HEK293T (cell line): ENCODE data around the gene ARHGAP26.

Experiments
- CTCF ChIA-PET: fragments of 350-600 bp; formaldehyde crosslinking; extraction: SDS; loops from one replicate; lab custom pipeline; 2021; ENCODE audit warnings: antibody characterized with exemption, inconsistent platforms; lab: Yijun Ruan, JAX
- POLR2A ChIA-PET: fragments of 350-600 bp; formaldehyde crosslinking; extraction: SDS; loops from one replicate; lab custom pipeline; 2020; ENCODE audit warnings: antibody characterized with exemption, inconsistent platforms; lab: Yijun Ruan, JAX
- DNase-seq: peaks from one replicate; pipeline ENCODE4 v3.0.0; 2012; ENCODE audit warnings: mixed read lengths; ENCODE audit errors: extremely low spot score
- ARNT ChIP-seq: fragments of 450-650 bp; IDR thresholded peaks from 2 replicates; pipeline ENCODE4 v1.6.1; 2017; ENCODE audit warnings: mild to moderate bottlenecking
- BHLHE40 ChIP-seq: fragments of 450-650 bp; IDR thresholded peaks from 2 replicates; pipeline ENCODE4 v1.6.1; 2016; ENCODE audit warnings: mild to moderate bottlenecking, moderate library complexity, borderline replicate concordance
- CTBP1 ChIP-seq: fragments of 450-650 bp; IDR thresholded peaks from 2 replicates; pipeline ENCODE4 v1.6.1; 2016; ENCODE audit warnings: borderline replicate concordance
- ELF4 ChIP-seq: fragments of 450-650 bp; IDR thresholded peaks from 2 replicates; pipeline ENCODE4 v1.6.1; 2017; ENCODE audit warnings: antibody characterized with exemption
- FOXA1 ChIP-seq: fragments of 450-650 bp; IDR thresholded peaks from 2 replicates; pipeline ENCODE4 v1.6.1; 2016; ENCODE audit warnings: mild to moderate bottlenecking
- FOXK2 ChIP-seq: fragments of 450-650 bp; IDR thresholded peaks from 2 replicates; pipeline ENCODE4 v1.6.1; 2016; ENCODE audit warnings: mild to moderate bottlenecking
- FOXM1 ChIP-seq: fragments of 450-650 bp; IDR thresholded peaks from 2 replicates; pipeline ENCODE4 v1.6.1; 2017; ENCODE audit warnings: mild to moderate bottlenecking, borderline replicate concordance
- HDGF ChIP-seq: fragments of 450-650 bp; IDR thresholded peaks from 2 replicates; pipeline ENCODE4 v1.6.1; 2017; ENCODE audit warnings: antibody characterized with exemption, borderline replicate concordance
- L3MBTL2 ChIP-seq: fragments of 450-650 bp; conservative IDR thresholded peaks from 2 replicates; pipeline ENCODE4 v1.6.1; 2016; ENCODE audit warnings: mild to moderate bottlenecking
- LEF1 ChIP-seq: fragments of 450-650 bp; IDR thresholded peaks from 2 replicates; pipeline ENCODE4 v1.6.1; 2017; ENCODE audit warnings: mild to moderate bottlenecking, borderline replicate concordance
- NFRKB ChIP-seq: fragments of 450-650 bp; IDR thresholded peaks from 2 replicates; pipeline ENCODE4 v1.6.1; 2016; ENCODE audit warnings: mild to moderate bottlenecking, moderate library complexity
- PKNOX1 ChIP-seq: fragments of 450-650 bp; IDR thresholded peaks from 2 replicates; pipeline ENCODE4 v1.6.1; 2016
- SP1 ChIP-seq: fragments of 450-650 bp; IDR thresholded peaks from 2 replicates; pipeline ENCODE4 v1.6.1; 2017
- SUZ12 ChIP-seq: fragments of 450-650 bp; IDR thresholded peaks from 2 replicates; pipeline ENCODE4 v1.6.1; 2016; ENCODE audit warnings: mild to moderate bottlenecking
- TARDBP ChIP-seq: fragments of 450-650 bp; IDR thresholded peaks from 2 replicates; pipeline ENCODE4 v1.6.1; 2016
- ZNF384 ChIP-seq: fragments of 450-650 bp; IDR thresholded peaks from 2 replicates; pipeline ENCODE4 v1.6.1; 2016

The ARHGAP26 gene

DNA sequence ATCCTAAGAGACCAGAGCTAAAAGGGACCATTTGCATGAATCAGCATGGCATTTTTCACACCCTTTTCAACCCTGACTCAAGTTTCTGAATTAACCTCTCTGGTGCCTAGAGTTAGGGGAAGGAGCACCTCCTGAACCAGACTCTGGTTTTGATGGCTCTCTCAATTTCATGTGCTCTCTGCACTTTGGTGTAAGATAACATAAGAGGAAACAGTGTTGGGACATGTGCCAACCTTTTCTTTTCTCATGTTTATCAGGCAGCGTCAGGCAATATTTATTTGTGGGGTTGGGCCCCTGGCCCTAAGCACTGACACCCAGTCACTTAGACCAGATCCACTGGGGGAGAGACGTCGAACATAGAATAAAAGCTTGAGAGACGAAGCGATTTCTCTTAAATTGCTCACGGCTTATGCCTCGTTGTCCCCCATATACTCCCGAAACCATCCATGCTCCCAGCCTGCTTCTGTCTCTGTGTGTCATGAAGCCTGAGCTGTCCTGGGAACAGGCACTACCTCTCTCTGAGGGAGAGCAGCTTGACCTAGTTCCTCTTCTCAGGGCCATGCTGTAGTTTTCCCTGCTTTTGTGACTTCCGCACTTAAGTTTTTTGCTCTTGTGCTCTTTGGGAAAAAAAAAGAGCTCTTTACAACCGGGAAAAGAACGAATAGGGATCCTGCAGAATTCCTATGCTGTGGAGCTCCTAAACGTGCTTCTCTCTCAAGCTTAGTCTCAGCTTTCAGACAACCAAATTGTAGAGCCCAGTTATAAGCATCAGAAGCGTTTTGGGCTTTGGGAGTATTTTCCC lies 437.6 kb downstream of the ARHGAP26 start:
- TF ChIP-seq LEF1 (no peak), TARDBP (no peak), FOXK2 (no peak), NFRKB (no peak), BHLHE40 (no peak), CTBP1 (no peak), FOXA1 (no peak), SUZ12 (no peak)
- POLR2A ChIA-PET, result no interaction called here
- CTCF ChIA-PET, result interaction anchor here (0.6 to 0.9 kb wide), 4 partner anchors 10 to 122 kb away, joined by 3 to 4 read pairs (median 3); no protein-coding TSS in a partner anchor

DNA sequence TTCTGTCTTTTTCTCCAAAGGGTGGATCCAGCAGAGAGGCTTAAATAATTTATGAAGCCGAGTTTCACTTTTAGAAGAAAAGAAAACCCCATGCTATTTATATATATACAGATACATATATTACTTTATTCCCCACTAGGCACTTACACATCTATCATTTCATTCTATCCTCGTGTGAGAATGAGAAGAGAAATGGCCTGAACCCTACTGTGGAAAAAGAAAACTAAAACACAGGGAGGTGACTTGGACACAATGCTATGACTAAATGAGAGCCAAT lies 438.1 kb downstream of the ARHGAP26 start:
- CTCF ChIA-PET, result interaction anchor here (0.6 to 0.9 kb wide), 4 partner anchors 10 to 121 kb away, joined by 3 to 4 read pairs (median 3); no protein-coding TSS in a partner anchor
- DNase-seq, result no peak
- no peak for TF ChIP-seq SUZ12
- no peak for TF ChIP-seq ARNT
- no peak for TF ChIP-seq TARDBP
- TF ChIP-seq ZNF384, result no peak
- TF ChIP-seq FOXM1, result no peak
- TF ChIP-seq HDGF, result no peak
- TF ChIP-seq PKNOX1, result no peak
- no peak for TF ChIP-seq FOXK2
- TF ChIP-seq CTBP1, result no peak
- POLR2A ChIA-PET, result no interaction called here

More for the DNA sequence above, 437.6 kb downstream of the ARHGAP26 start:
- DNase-seq, result no peak

DNA sequence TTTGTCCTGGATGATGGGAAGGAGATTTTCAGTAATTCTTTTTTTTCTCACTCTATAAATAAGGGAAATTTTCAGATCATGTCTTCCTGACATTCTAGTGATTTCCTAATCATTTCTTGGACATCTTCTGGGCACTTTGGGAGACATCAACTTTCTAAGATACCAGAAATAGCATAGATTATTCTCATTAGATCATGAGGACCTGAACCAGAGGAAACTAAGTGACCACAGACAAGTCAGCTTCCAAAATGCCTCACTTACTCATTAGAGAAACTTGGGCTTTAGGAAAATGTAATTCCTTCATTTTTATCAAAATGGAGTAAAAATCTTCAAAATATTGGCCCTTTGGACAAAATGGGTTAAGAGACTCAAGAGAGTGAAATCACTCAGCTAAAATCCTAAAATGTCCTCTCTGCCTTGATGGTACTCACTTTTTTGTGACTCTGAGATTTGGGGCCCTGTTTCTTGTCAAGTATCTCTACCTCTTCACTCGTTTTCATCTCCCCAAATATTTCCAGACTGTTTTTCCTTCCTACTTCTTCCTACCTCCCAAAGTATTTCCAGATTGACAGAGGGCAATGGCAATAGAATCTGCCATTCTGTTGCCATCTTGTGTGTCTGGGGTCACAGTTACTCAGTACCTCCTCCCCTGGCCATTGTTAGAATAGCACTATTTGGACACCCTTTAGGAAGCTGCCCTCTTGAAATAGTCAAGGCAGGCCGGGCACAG lies 438.8 kb downstream of the ARHGAP26 start:
- peak; percentile 26 for DNase-seq
- ChIA-PET POLR2A (no interaction called here), CTCF (interaction anchor here (0.7 to 0.8 kb wide), 2 partner anchors 11 to 28 kb away, joined by 3 to 4 read pairs; no protein-coding TSS in a partner anchor)
- TF ChIP-seq FOXM1 (no peak), NFRKB (no peak), BHLHE40 (no peak), FOXK2 (no peak)

GRCh38 chr5:143209881-143210395 lies 439.8 kb downstream of the ARHGAP26 start:
- POLR2A ChIA-PET, result no interaction called here

GRCh38 chr5:143210576-143210975 lies 440.4 kb downstream of the ARHGAP26 start:
- TF ChIP-seq BHLHE40, result no peak
- no peak for TF ChIP-seq FOXK2
- no peak for TF ChIP-seq TARDBP
- TF ChIP-seq ELF4, result no peak
- TF ChIP-seq L3MBTL2, result no peak
- TF ChIP-seq CTBP1, result no peak
- TF ChIP-seq NFRKB, result no peak
- no peak for TF ChIP-seq ARNT
- TF ChIP-seq SUZ12, result no peak
- no peak for TF ChIP-seq HDGF
- TF ChIP-seq FOXM1, result no peak
- no peak for TF ChIP-seq FOXA1
- TF ChIP-seq PKNOX1, result no peak
- no peak for TF ChIP-seq LEF1
- no peak for TF ChIP-seq SP1
- TF ChIP-seq ZNF384, result no peak
- CTCF ChIA-PET, result no interaction called here
- DNase-seq, result no peak
- POLR2A ChIA-PET, result no interaction called here

More at GRCh38 chr5:143209881-143210395, 439.8 kb downstream of the ARHGAP26 start:
- CTCF ChIA-PET, result interaction anchor here (0.6 to 0.8 kb wide), 3 partner anchors 10 to 130 kb away, joined by 3 to 4 read pairs (median 3); no protein-coding TSS in a partner anchor
- DNase-seq, result no peak
- TF ChIP-seq HDGF (no peak), SP1 (no peak), PKNOX1 (no peak), BHLHE40 (no peak), L3MBTL2 (no peak), LEF1 (no peak), ARNT (no peak), NFRKB (no peak), FOXK2 (no peak), FOXM1 (no peak), SUZ12 (no peak), TARDBP (no peak), CTBP1 (no peak), ZNF384 (no peak), ELF4 (no peak), FOXA1 (no peak)
